ENCODE results near the gene AIM2.

DNA sequence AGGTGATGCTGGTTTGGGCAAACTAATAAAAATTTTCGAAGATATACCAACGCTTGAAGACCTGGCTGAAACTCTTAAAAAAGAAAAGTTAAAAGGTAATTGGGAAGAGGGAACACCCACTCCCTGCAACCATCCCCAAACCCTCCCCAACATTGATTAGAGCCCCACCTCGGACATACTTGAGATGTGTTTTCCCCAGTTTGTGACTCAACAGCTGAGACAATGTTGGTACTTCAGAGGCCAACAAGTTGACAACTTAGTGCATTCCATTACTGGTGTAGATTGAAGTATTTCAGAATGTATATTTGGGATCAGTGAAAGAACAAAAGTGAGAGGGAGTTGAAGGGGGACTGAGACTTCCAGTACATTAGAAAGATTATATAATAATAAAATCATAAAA, 61.7 kb downstream of the AIM2 start:
- no peak for TF ChIP-seq CTCF (IDR thresholded peaks at IDR 0.05)
- no peak for TF ChIP-seq ZFX (IDR thresholded peaks at IDR 0.05; ENCODE audit: borderline replicate concordance)
